ENCODE data around the gene NMNAT1.

NMNAT1 gene

DNA sequence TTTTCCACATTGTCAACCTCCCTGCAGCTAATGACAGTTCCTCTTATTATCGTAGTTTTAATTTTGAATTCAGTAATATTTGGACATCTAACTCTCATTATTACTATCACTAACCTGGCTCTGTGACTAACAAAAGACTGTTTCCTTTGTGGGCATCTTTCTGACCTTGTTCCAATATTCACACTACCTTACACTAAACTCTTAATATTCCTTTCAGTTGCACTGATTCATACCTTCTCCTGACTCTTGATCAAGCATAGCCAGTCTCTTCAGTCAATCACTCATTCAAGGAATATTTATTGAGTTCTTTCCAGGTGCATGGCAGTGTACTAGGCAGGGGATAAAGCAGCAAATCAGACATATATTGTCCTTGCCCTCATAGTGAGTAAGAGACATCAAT lies 25.4 kb upstream of the NMNAT1 start:
- no peak for DNase-seq (ENCODE audit: low read depth)
- TF ChIP-seq, protein P1, sequence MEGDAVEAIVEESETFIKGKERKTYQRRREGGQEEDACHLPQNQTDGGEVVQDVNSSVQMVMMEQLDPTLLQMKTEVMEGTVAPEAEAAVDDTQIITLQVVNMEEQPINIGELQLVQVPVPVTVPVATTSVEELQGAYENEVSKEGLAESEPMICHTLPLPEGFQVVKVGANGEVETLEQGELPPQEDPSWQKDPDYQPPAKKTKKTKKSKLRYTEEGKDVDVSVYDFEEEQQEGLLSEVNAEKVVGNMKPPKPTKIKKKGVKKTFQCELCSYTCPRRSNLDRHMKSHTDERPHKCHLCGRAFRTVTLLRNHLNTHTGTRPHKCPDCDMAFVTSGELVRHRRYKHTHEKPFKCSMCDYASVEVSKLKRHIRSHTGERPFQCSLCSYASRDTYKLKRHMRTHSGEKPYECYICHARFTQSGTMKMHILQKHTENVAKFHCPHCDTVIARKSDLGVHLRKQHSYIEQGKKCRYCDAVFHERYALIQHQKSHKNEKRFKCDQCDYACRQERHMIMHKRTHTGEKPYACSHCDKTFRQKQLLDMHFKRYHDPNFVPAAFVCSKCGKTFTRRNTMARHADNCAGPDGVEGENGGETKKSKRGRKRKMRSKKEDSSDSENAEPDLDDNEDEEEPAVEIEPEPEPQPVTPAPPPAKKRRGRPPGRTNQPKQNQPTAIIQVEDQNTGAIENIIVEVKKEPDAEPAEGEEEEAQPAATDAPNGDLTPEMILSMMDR (IDR thresholded peaks at IDR 0.05; ENCODE audit: insufficient read depth, low read depth, low read length, missing control alignments), result no peak
- H3K4me3 ChIP-seq (ENCODE audit: low read length), result no peak overlapping the region

DNA sequence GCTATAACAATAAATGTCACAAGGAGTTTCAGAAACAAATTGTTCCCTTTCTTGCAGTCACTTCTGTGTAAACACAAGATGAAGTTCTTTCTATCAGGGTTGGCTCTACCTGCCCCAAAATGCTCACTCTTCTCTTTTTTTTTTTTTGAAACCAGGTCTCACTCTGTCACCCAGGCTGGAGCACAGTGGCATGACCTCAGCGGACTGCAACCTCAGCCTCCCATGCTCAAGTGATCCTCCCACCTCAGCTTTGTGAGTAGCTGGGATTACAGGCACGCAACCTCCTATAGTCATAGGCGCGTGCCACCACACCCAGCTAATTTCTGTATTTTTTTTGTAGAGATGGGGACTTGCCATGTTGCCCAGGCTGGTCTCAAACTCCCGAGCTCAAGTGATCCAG lies 22.7 kb upstream of the NMNAT1 start:
- no peak overlapping the region for H3K4me3 ChIP-seq (ENCODE audit: low read length)
- DNase-seq (ENCODE audit: low read depth), result no peak
- TF ChIP-seq, protein P1 (IDR thresholded peaks at IDR 0.05; ENCODE audit: insufficient read depth, low read depth, low read length, missing control alignments), result no peak

DNA sequence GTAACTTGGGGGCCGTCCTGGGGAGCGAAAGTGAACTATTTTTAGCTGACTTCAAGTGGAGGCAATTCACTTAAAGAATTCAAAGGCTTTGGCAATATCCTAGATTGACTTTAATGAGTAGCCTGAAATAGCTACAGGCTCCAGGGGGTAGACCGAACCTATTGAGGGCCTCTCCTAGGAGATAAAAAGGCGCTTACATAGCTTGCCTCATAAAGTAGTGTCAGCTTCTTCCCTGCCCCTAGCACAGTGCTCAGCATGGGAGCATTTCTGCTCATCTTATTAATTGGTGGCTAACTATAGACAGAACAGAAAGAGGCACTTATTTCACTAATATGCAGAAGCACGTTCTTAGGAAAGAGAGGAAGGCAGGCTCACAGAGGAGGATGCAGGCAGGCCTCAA lies 20.9 kb upstream of the NMNAT1 start:
- no peak for DNase-seq (ENCODE audit: low read depth)
- TF ChIP-seq, protein P1 (IDR thresholded peaks at IDR 0.05; ENCODE audit: insufficient read depth, low read depth, low read length, missing control alignments), result no peak
- H3K4me3 ChIP-seq (ENCODE audit: low read length), result no peak overlapping the region

DNA sequence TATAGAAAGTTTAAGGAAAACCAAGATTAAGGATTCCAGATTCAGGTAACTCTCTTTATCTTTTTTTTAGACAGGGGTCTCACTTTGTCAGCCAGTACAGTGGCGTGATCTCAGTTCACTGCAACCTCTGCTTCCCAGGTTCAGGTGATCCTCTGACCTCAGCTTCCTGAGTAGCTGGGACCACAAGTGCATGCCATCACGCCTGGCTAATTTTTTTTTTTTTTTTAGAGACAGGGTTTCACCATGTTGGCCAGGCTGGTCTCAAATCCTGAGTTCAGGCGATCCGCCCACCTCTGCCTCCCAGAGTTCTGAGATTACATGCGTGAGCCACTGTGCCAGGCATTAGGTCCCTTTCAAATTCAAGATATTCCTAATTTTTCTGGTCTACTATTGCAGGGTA lies 16.0 kb upstream of the NMNAT1 start:
- DNase-seq (ENCODE audit: low read depth), result no peak
- TF ChIP-seq, protein P1 (IDR thresholded peaks at IDR 0.05; ENCODE audit: insufficient read depth, low read depth, low read length, missing control alignments), result no peak
- H3K4me3 ChIP-seq (ENCODE audit: low read length), result no peak overlapping the region

DNA sequence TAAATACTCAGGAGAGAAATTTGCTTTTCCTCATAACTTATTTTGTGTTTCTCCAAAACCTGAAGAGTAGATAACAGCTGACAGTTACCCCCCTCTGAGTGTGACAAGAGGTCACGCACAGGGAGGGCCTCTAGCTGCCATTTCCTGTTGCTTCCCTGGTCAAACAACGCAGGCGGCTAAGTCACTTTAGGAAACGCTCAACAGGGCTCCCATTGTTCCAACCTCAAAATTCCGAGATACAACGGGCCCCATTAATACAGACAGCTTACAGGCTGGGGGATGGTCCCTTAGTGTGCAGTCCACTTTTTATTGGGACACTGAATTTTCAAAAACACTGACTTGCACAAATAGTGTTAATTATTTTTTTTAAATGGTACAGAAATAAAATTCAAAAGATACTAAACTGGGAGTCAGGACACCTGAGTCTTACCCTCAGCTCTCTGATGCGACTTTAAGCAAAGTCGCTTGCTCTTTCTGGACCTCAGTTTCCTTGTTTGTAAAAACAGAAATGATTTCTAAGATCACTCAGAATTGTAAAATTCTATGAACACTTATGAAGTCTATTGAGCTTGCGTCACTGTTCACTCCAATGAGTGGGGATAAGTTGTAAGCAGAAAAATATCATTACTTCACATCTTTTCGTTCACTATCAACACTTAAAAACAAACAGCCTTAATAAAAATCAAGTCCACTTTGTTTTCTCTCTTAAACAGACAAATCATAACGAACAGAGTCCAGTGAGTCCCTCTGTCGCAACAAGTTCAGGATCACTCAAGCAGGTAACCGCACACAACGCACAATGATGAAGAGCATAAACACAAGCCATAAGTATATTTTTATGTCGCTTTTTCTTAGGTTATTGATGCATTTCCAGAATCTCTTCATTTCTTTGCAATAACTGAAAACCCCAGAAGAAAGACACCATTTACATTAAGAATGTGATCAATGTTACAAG lies 13.6 kb upstream of the NMNAT1 start:
- no peak for DNase-seq (ENCODE audit: low read depth)
- TF ChIP-seq, protein P1 (IDR thresholded peaks at IDR 0.05; ENCODE audit: insufficient read depth, low read depth, low read length, missing control alignments), result no peak
- H3K4me3 ChIP-seq (ENCODE audit: low read length), result no peak overlapping the region

DNA sequence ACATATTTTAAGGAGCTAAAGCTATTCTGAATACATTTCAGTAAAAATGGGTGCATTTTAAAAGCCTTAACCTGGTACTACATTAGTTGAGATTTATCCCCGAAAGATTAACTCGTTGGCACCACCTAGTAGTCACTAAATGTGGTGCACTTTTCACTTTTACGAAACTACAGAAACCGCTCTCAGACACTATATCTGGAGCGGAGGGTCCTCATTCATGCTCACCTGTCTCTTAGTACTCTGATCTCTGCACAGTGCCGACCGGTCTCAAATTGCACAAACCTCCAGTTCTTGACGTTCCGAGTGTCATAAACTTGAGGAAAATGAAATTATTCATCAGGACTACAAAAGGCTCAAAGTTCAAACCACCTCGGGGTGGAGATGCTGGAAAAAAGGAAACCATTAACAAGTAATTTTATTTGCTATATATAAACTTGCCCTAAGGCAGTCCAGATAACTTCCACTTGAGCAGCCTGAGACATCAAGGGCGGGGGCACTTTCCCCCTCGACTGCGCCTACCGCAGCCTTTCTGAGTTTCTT lies 806 bp upstream of the NMNAT1 start:
- DNase-seq (ENCODE audit: low read depth), result peak; percentile 65
- H3K4me3 ChIP-seq (ENCODE audit: low read length), result peak overlapping the region; percentile 98
- TF ChIP-seq, protein P1 (IDR thresholded peaks at IDR 0.05; ENCODE audit: insufficient read depth, low read depth, low read length, missing control alignments), result peak; percentile 56
